AG20443 (cell line): ENCODE results near the gene SIPA1L3.

Experiments used
- DNase-seq: peaks from one replicate; pipeline ENCODE4 v3.0.0; 2012; ENCODE audit warnings: low spot score, mixed read lengths

Gene SIPA1L3

GRCh38 chr19:37999309-38000213 lies 92.6 kb downstream of the SIPA1L3 start:
- DNase-seq, result peak; percentile 91

GRCh38 chr19:38001158-38001781 lies 94.3 kb downstream of the SIPA1L3 start:
- DNase-seq, result no peak

GRCh38 chr19:38003438-38004185 lies 96.6 kb downstream of the SIPA1L3 start:
- peak; percentile 54 for DNase-seq

GRCh38 chr19:38004186-38004520 lies 97.1 kb downstream of the SIPA1L3 start:
- no peak for DNase-seq

- DNase-seq, result peak; percentile 92
Measured at GRCh38 chr19:38004521-38005223, 97.7 kb downstream of the SIPA1L3 start.

GRCh38 chr19:38005224-38005614 lies 98.2 kb downstream of the SIPA1L3 start:
- no peak for DNase-seq

- DNase-seq, result no peak
Measured at GRCh38 chr19:38006361-38007045, 99.5 kb downstream of the SIPA1L3 start.

GRCh38 chr19:38009650-38010242 lies 102.7 kb downstream of the SIPA1L3 start:
- no peak for DNase-seq

- no peak for DNase-seq
Measured at GRCh38 chr19:38011426-38011825, 104.4 kb downstream of the SIPA1L3 start.

GRCh38 chr19:38012290-38012689 lies 105.3 kb downstream of the SIPA1L3 start:
- DNase-seq, result no peak

GRCh38 chr19:38012944-38013343 lies 105.9 kb downstream of the SIPA1L3 start:
- no peak for DNase-seq

GRCh38 chr19:38013913-38014580 lies 107.0 kb downstream of the SIPA1L3 start:
- DNase-seq, result no peak

- no peak for DNase-seq
Measured at GRCh38 chr19:38015216-38015615, 108.2 kb downstream of the SIPA1L3 start.

- DNase-seq, result no peak
Measured at GRCh38 chr19:38015761-38016160, 108.8 kb downstream of the SIPA1L3 start.

- DNase-seq, result no peak
Measured at GRCh38 chr19:38017401-38018151, 110.6 kb downstream of the SIPA1L3 start.

GRCh38 chr19:38018694-38019395 lies 111.8 kb downstream of the SIPA1L3 start:
- DNase-seq, result no peak

GRCh38 chr19:38019396-38019724 lies 112.4 kb downstream of the SIPA1L3 start:
- no peak for DNase-seq

GRCh38 chr19:38020311-38020710 lies 113.3 kb downstream of the SIPA1L3 start:
- no peak for DNase-seq

GRCh38 chr19:38021352-38021751 lies 114.3 kb downstream of the SIPA1L3 start:
- DNase-seq, result no peak
